ENCODE measurements around the gene ACIN1. TPM values are rescaled to one million over a fixed set of nuclear protein-coding genes. Genes with fewer than 3 reads are reported as not detected.

Gene ACIN1
- total and polyA plus RNA-seq, 9 donors = 83.3 to 165 (median 135) TPM

- Histone ChIP-seq H3K4me3 (no peak within 1 kb of the TSS), H3K4me1 (ENCODE audit: insufficient read depth) (no peaks in the 10 kb centered on the region), H3K9me3 (no peaks in the 10 kb centered on the region), H3K27ac (no peak within 1 kb of the TSS), H3K27me3 (no peaks in the 10 kb centered on the region), H3K36me3 (no peaks in the 10 kb centered on the region)
- peak in 1 of 5 donors; percentile 29 for DNase-seq
- intact Hi-C loops (cut with DNase I) = no loop called here
- 92 to 95% (median 95%) methylated on average over 36 of the region's 36 CpGs for WGBS, 3 donors
- no peak for TF ChIP-seq CTCF (IDR thresholded peaks at IDR 0.05)
- TF ChIP-seq EP300 (IDR thresholded peaks at IDR 0.05) = no peak
- TF ChIP-seq POLR2A (IDR thresholded peaks at IDR 0.05) = no peak
These were observed 52.6 kb downstream of the ACIN1 start, which contains the start of gene PSMB11 for GRCh38 chr14:23042162-23042965. Gene PSMB11 (plus strand): TSS chr14:23042212. CDS start chr14:23042226, 14 bp downstream.

- intact Hi-C loops (cut with DNase I) = no loop called here
- TF ChIP-seq EP300 (IDR thresholded peaks at IDR 0.05) (no peak), CTCF (IDR thresholded peaks at IDR 0.05) (no peak), POLR2A (IDR thresholded peaks at IDR 0.05) (no peak)
- DNase-seq = peak in 1 of 5 donors; percentile 10
- Histone ChIP-seq H3K27ac (no peak overlapping the region), H3K27me3 (no peaks in the 10 kb centered on the region), H3K36me3 (no peaks in the 10 kb centered on the region), H3K9me3 (no peaks in the 10 kb centered on the region), H3K4me1 (ENCODE audit: insufficient read depth) (no peaks in the 10 kb centered on the region), H3K4me3 (no peak overlapping the region)
- 74 to 83% (median 76%) methylated on average over 8 of the region's 8 CpGs for WGBS, 3 donors
These were observed 53.2 kb downstream of the ACIN1 start for GRCh38 chr14:23041729-23042128.

GRCh38 chr14:23040100-23040499 lies 54.8 kb downstream of the ACIN1 start:
- TF ChIP-seq CTCF (IDR thresholded peaks at IDR 0.05) (no peak), POLR2A (IDR thresholded peaks at IDR 0.05) (no peak), EP300 (IDR thresholded peaks at IDR 0.05) (no peak)
- intact Hi-C loops (cut with DNase I) = no loop called here
- Histone ChIP-seq H3K36me3 (no peaks in the 10 kb centered on the region), H3K27ac (no peak overlapping the region), H3K9me3 (no peaks in the 10 kb centered on the region), H3K4me3 (no peak overlapping the region), H3K4me1 (ENCODE audit: insufficient read depth) (peaks cover under 1% of the 10 kb centered on the region), H3K27me3 (no peaks in the 10 kb centered on the region)
- 74 to 79% (median 76%) methylated on average over 4 of the region's 4 CpGs for WGBS, 3 donors
- no peak for DNase-seq

GRCh38 chr14:23035303-23036144 lies 59.4 kb downstream of the ACIN1 start:
- DNase-seq = no peak
- no peak for TF ChIP-seq POLR2A (IDR thresholded peaks at IDR 0.05)
- no peak for TF ChIP-seq EP300 (IDR thresholded peaks at IDR 0.05)
- peak in 2 of 3 donors; percentile 15 to 35 for TF ChIP-seq CTCF (IDR thresholded peaks at IDR 0.05)
- peaks cover 4% of the 10 kb centered on the region for H3K4me1 ChIP-seq (ENCODE audit: insufficient read depth)
- H3K9me3 ChIP-seq = no peaks in the 10 kb centered on the region
- no peaks in the 10 kb centered on the region for H3K27me3 ChIP-seq
- 61 to 63% (median 62%) methylated on average over 14 of the region's 14 CpGs for WGBS, 3 donors
- no peaks in the 10 kb centered on the region for H3K36me3 ChIP-seq
- H3K4me3 ChIP-seq = peak overlapping the region; percentile 66
- intact Hi-C loops (cut with DNase I) = no loop called here
- H3K27ac ChIP-seq = peak overlapping the region in 1 of 2 donors; percentile 94

Measured in ovary (tissue), 9 donors.